Keratinocyte (primary cell): Measurements from ENCODE around the gene CCDC148.

Experiments used
- EZH2 ChIP-seq: IDR thresholded peaks from one replicate; pipeline ENCODE4 v1.6.1; 2012; ENCODE audit warnings: inconsistent platforms, mild to moderate bottlenecking, low read length, moderate library complexity
- TF ChIP-seq, protein P1 (sequence below), 3 experiments: IDR thresholded peaks in 1 of 3; conservative IDR thresholded peaks in 1 of 3; optimal IDR thresholded peaks in 1 of 3; 2 replicates in 2 of 3; 3 replicates in 1 of 3; pipeline versions ENCODE3 to v1.5.1; 2011; ENCODE audit warnings: low read length in 3 of 3, mild to moderate bottlenecking in 3 of 3, moderate library complexity in 2 of 3, control low read depth in 1 of 3, inconsistent platforms in 1 of 3; ENCODE audit not compliant: insufficient read depth in 2 of 3; ENCODE audit errors: extremely low read depth in 1 of 3

DNA sequence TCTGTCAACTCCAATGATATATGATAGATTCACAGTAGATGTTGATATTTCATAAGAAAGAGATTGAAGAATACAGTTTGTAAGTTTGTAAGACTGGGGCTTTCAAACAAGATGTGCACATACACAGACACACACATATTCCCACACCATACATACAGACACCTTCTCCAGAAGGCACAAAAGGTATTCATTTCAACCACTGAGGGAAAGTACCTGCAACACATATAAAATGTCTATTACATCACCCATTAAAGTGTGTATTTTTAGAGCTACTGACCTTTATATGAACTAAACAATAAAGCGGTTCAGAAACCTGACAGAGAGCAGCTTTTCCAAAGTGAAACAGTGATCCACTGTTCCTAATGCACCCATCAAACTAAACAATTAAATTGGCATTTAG lies 53.3 kb downstream of the CCDC148 start:
- TF ChIP-seq, protein P1, sequence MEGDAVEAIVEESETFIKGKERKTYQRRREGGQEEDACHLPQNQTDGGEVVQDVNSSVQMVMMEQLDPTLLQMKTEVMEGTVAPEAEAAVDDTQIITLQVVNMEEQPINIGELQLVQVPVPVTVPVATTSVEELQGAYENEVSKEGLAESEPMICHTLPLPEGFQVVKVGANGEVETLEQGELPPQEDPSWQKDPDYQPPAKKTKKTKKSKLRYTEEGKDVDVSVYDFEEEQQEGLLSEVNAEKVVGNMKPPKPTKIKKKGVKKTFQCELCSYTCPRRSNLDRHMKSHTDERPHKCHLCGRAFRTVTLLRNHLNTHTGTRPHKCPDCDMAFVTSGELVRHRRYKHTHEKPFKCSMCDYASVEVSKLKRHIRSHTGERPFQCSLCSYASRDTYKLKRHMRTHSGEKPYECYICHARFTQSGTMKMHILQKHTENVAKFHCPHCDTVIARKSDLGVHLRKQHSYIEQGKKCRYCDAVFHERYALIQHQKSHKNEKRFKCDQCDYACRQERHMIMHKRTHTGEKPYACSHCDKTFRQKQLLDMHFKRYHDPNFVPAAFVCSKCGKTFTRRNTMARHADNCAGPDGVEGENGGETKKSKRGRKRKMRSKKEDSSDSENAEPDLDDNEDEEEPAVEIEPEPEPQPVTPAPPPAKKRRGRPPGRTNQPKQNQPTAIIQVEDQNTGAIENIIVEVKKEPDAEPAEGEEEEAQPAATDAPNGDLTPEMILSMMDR (optimal IDR thresholded peaks at IDR 0.05 in 1 of 3, IDR thresholded peaks at IDR 0.05 in 1 of 3, conservative IDR thresholded peaks at IDR 0.05 in 1 of 3; ENCODE audit: extremely low read depth in 1 of 3, insufficient read depth in 2 of 3, low read length in 3 of 3): no peak
- no peak for TF ChIP-seq EZH2
